OCI-LY1 (cell line): Measurements from ENCODE around the gene NUDT14.

Experiments used
- H2AFZ ChIP-seq: fragments of 200-600 bp; sonication (generic), shearing (Covaris generic); 2 replicates; pipeline ENCODE4 v1.6.0; 2014; ENCODE audit warnings: antibody characterized with exemption, mild to moderate bottlenecking, low read length
- H3F3A ChIP-seq: fragments of 200-600 bp; sonication (generic), shearing (Covaris generic); 2 replicates; pipeline ENCODE4 v1.6.0; 2014; ENCODE audit warnings: mild to moderate bottlenecking, antibody characterized with exemption, low read length, moderate library complexity; ENCODE audit not compliant: insufficient read depth
- H3K27ac ChIP-seq: fragments of 200-600 bp; sonication (generic); 2 replicates; pipeline ENCODE4 v1.5.1; 2014; ENCODE audit warnings: low read length, mixed run types, mild to moderate bottlenecking, low read depth; ENCODE audit not compliant: poor library complexity, severe bottlenecking
- H3K27me3 ChIP-seq: fragments of 200-600 bp; sonication (generic); 2 replicates; pipeline ENCODE4 v1.6.0; 2014; ENCODE audit warnings: antibody characterized with exemption, mild to moderate bottlenecking, low read length, moderate library complexity; ENCODE audit not compliant: insufficient read depth
- H3K36me3 ChIP-seq: fragments of 200-600 bp; sonication (generic); 2 replicates; pipeline ENCODE4 v1.6.1; 2014; ENCODE audit warnings: mild to moderate bottlenecking, antibody characterized with exemption, low read length, moderate library complexity, mixed read lengths; ENCODE audit not compliant: insufficient read depth
- H3K4me1 ChIP-seq: fragments of 200-600 bp; sonication (generic); 2 replicates; pipeline ENCODE4 v1.5.1; 2014; ENCODE audit warnings: mild to moderate bottlenecking, low read length, moderate library complexity; ENCODE audit not compliant: insufficient read depth, severe bottlenecking
- H3K4me2 ChIP-seq: fragments of 200-600 bp; sonication (generic), shearing (Covaris generic); 2 replicates; pipeline ENCODE4 v1.6.1; 2014; ENCODE audit warnings: low read length
- H3K4me3 ChIP-seq: fragments of 200-600 bp; sonication (generic); 2 replicates; pipeline ENCODE4 v1.5.1; 2014; ENCODE audit warnings: low read length, low read depth, mild to moderate bottlenecking, mixed read lengths; ENCODE audit not compliant: poor library complexity, severe bottlenecking
- H3K79me2 ChIP-seq: fragments of 200-600 bp; shearing (Covaris generic); 2 replicates; pipeline ENCODE4 v1.6.1; 2016; ENCODE audit warnings: mixed run types, low read length, mixed read lengths; ENCODE audit not compliant: insufficient read depth
- H3K9ac ChIP-seq: fragments of 200-600 bp; sonication (generic), shearing (Covaris generic); 2 replicates; pipeline ENCODE4 v1.6.1; 2014; ENCODE audit warnings: mild to moderate bottlenecking, low read length, mixed read lengths
- H3K9me2 ChIP-seq: fragments of 200-600 bp; sonication (generic), shearing (Covaris generic); 2 replicates; pipeline ENCODE4 v1.6.1; 2014; ENCODE audit warnings: low read depth, mild to moderate bottlenecking, low read length, mixed read lengths
- H3K9me3 ChIP-seq: fragments of 200-600 bp; shearing (Covaris generic); 2 replicates; pipeline ENCODE4 v1.6.1; 2014; ENCODE audit warnings: low read length, mixed read lengths
- H4K20me1 ChIP-seq: fragments of 200-600 bp; sonication (generic), shearing (Covaris generic); 2 replicates; pipeline ENCODE4 v1.6.0; 2016; ENCODE audit warnings: mild to moderate bottlenecking, low read length; ENCODE audit not compliant: insufficient read depth
- CTCF ChIP-seq: fragments of 200-600 bp; sonication (generic), shearing (Covaris generic); IDR thresholded peaks from 2 replicates; pipeline ENCODE4 v1.5.1; 2017; ENCODE audit warnings: mild to moderate bottlenecking, antibody characterized with exemption, low read length, moderate library complexity, mixed read lengths
- EZH2 ChIP-seq: fragments of 200-600 bp; sonication (generic), shearing (Covaris generic); IDR thresholded peaks from 2 replicates; pipeline ENCODE4 v1.8.0; 2017; ENCODE audit warnings: borderline replicate concordance, mixed run types, mild to moderate bottlenecking, antibody characterized with exemption, low read length, moderate library complexity, mixed read lengths

The NUDT14 gene

GRCh38 chr14:105123064-105123665 lies 57.9 kb downstream of the NUDT14 start:
- Histone ChIP-seq H3K9me3 (peaks cover 3% of the 10 kb centered on the region; the same call in 1 of the 2 replicates), H3K9ac (no peak overlapping the region), H3K36me3 (no peaks in the 10 kb centered on the region; the same call in 1 of the 2 replicates), H3F3A (no peaks in the 10 kb centered on the region), H3K27me3 (peaks cover 31% of the 10 kb centered on the region; the same call in 1 of the 2 replicates), H4K20me1 (no peaks in the 10 kb centered on the region), H3K27ac (no peak overlapping the region), H3K79me2 (no peaks in the 10 kb centered on the region), H3K9me2 (no peaks in the 10 kb centered on the region), H3K4me3 (no peak overlapping the region), H3K4me2 (no peak overlapping the region), H3K4me1 (no peaks in the 10 kb centered on the region), H2AFZ (no peak overlapping the region)
- TF ChIP-seq EZH2 (no peak), CTCF (no peak)
